Testis (tissue), 3 donors: ENCODE measurements around the gene TTC28. TPM values are rescaled to one million over a fixed set of nuclear protein-coding genes. Genes with fewer than 3 reads are reported as not detected.
A peak's percentile ranks its signal among the peaks of the same experiment; 100 is the strongest.
"Not testable (repeated sequence)": the region's sequence is repeated elsewhere in the genome, so short reads cannot be mapped to it uniquely, and the experiment has no call there.

ENCODE experiments used
- DNase-seq: peaks from one replicate; pipeline ENCODE4 v3.0.0-alpha.2; 2019
- H3K27ac ChIP-seq, 2 donors: fragments of 200-600 bp; sonication (generic); one replicate each; pipeline ENCODE4 v1.5.1; 2019
- H3K27me3 ChIP-seq: fragments of 200-600 bp; sonication (generic); one replicate; pipeline ENCODE4 v1.5.1; 2019
- H3K36me3 ChIP-seq: fragments of 200-600 bp; sonication (generic); one replicate; pipeline ENCODE4 v1.5.1; 2017; ENCODE audit warnings: low read depth; ENCODE audit errors: missing control alignments
- H3K4me1 ChIP-seq: fragments of 200-600 bp; sonication (generic); one replicate; pipeline ENCODE4 v1.5.1; 2019
- H3K4me3 ChIP-seq, 2 donors: fragments of 200-600 bp; sonication (generic); one replicate each; pipeline ENCODE4 v1.5.1; 2017 to 2019
- H3K9me3 ChIP-seq: fragments of 200-600 bp; sonication (generic); one replicate; pipeline ENCODE4 v1.5.1; 2017
- POLR2A ChIP-seq: fragments of 450-650 bp; IDR thresholded peaks from one replicate; pipeline ENCODE4 v1.6.1; 2017; ENCODE audit warnings: antibody characterized with exemption, mild to moderate bottlenecking, moderate library complexity
- WGBS, 2 donors: methylation state at CpG; one replicate each; pipeline ENCODE4 v1.1.5; 2018; 5-methylcytosine and 5-hydroxymethylcytosine counted together
- intact Hi-C: fragments of 100-400 bp; cut with DNase I; formaldehyde crosslinking; loops from one replicate; pipeline ENCODE4 v1.15.1; 2023; ENCODE audit warnings: low total_unique reads
- polyA plus RNA-seq: library from polyadenylated mRNA; stranded (reverse); fragments of 350-450 nt; fragmentation: Illumina TruSeq; extraction: RNeasy Lipid Tissue Mini Kit (QIAGEN cat#74804); gene quantifications from one replicate; pipeline ENCODE4 v1.2.3, GENCODE V29; 2014; ENCODE audit warnings: low read depth, low replicate concordance; ENCODE audit not compliant: insufficient read depth
- total RNA-seq, 2 donors: library from RNA; depleted of rRNA; stranded (reverse); fragments of >200 nt; gene quantifications; one replicate each; pipeline ENCODE4 v1.2.3, GENCODE V29; 2016
- TF ChIP-seq, protein P1 (sequence below), 3 experiments: fragments of 450-650 bp in 2 of 3; fragments of 200-600 bp in 1 of 3; sonication (generic) in 1 of 3; IDR thresholded peaks; one replicate each; pipeline ENCODE4 v1.5.1; 2016 to 2019; ENCODE audit warnings: antibody characterized with exemption in 3 of 3, mild to moderate bottlenecking in 2 of 3, moderate library complexity in 1 of 3

TTC28 gene
- total and polyA plus RNA-seq, 3 donors from 2014 or later: 29.4 to 121 (median 75.5) TPM

DNA sequence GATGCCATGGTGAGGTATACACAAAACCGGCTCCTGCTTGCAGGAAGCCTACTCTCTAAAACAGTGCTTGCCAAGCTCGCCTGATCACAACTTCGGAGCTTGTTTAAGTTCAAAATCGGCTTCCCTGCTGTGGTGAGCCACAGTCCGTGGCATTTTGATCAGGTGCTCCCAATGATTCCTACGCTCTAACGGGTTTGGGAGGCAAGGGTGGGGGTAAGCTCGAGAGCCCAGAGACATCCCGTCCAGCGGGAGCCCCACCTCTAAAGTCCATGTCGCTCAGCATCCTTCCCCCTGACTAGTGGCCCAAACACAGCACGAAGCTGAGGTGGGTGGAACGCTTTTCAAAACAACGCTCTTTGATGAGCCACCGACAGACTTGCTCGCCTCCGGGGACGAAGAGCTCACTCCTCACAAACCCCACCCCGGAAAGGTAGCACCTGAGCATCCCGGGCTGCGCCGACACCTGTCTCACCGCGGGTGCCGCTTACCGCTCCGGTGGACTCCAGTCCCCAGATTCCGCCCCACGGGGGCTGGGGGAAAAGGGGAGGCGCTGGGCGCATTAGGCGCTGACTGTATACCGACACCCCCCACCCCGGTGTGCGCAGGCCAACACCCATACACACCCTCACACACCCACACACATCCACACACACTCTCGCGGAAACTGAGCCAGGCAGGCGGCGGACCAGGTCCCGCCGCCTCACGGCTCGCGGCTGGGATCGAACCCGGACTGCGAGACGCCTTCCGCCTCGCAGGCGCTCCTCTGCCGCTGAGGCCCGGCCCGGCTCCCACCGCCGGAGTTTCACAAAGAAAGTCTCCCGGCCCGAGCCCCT, 646 bp downstream of the TTC28 start:
- DNase-seq: peak; percentile 38
- H3K4me1 ChIP-seq, H3K9me3 ChIP-seq, intact Hi-C loops, H3K27me3 ChIP-seq, H3K36me3 ChIP-seq: not testable (repeated sequence)
- Histone ChIP-seq H3K4me3 (peak overlapping the region; percentile 93 to 95), H3K27ac (peak overlapping the region; percentile 86 to 88)
- 6 to 27% methylated on average over 4 to 57 of the region's 58 CpGs for WGBS, 2 donors

DNA sequence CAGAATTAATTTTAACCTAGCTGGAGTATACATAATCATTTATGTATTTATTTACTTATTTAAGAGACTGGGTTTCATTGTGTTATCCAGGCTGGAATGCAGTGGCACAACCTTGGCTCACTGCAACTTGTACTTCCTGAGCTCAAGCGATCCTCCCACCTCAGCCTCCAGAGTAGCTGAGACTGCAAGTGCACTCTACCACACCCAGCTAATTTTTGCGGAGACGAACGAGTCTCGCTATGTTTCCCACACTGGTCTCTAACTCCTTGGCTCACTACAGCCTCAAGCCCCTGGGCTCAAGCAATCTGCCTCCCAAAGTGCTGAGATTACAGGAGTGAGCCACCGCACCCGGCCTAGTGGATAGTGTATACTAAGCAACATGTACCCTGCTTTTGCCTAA, 1.5 kb downstream of the TTC28 start:
- H3K4me1 ChIP-seq, intact Hi-C loops, H3K36me3 ChIP-seq, H3K27me3 ChIP-seq, H3K27ac ChIP-seq, H3K9me3 ChIP-seq: not testable (repeated sequence)
- 23 to 30% methylated on average over 7 of the region's 7 CpGs for WGBS, 2 donors
- peak overlapping the region in 1 of 2 donors; percentile 93 for H3K4me3 ChIP-seq
- DNase-seq: peak; percentile 26

DNA sequence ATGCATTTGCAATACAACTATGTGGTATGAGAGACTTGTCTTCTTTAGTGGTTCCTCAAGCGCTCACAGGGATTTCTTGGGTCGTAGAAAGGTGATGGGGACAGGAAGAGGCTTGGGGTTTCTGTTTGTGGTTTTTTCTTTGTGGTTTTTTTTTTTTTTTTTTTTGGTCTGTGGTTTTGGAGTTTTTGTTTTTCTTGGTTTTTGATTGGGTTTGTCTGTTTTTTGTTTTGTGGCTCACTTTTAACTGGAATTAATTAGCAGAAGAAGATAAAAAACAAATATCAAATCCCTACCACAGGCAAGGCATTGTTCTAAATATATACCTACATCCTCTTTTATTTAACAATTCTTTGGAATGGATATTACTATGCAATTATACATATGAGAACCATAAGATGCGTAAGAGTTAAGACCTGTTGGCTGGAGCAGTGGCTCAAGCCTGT, 5.5 kb downstream of the TTC28 start:
- Histone ChIP-seq H3K9me3 (no peaks in the 10 kb centered on the region), H3K4me1 (no peaks in the 10 kb centered on the region), H3K4me3 (no peak overlapping the region), H3K27ac (no peak overlapping the region), H3K27me3 (no peaks in the 10 kb centered on the region), H3K36me3 (no peaks in the 10 kb centered on the region)
- intact Hi-C loops: no loop called here
- 68 to 83% methylated on average over 3 of the region's 3 CpGs for WGBS, 2 donors
- TF ChIP-seq, protein P1, sequence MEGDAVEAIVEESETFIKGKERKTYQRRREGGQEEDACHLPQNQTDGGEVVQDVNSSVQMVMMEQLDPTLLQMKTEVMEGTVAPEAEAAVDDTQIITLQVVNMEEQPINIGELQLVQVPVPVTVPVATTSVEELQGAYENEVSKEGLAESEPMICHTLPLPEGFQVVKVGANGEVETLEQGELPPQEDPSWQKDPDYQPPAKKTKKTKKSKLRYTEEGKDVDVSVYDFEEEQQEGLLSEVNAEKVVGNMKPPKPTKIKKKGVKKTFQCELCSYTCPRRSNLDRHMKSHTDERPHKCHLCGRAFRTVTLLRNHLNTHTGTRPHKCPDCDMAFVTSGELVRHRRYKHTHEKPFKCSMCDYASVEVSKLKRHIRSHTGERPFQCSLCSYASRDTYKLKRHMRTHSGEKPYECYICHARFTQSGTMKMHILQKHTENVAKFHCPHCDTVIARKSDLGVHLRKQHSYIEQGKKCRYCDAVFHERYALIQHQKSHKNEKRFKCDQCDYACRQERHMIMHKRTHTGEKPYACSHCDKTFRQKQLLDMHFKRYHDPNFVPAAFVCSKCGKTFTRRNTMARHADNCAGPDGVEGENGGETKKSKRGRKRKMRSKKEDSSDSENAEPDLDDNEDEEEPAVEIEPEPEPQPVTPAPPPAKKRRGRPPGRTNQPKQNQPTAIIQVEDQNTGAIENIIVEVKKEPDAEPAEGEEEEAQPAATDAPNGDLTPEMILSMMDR (IDR thresholded peaks at IDR 0.05): no peak
- no peak for TF ChIP-seq POLR2A
- DNase-seq: no peak

DNA sequence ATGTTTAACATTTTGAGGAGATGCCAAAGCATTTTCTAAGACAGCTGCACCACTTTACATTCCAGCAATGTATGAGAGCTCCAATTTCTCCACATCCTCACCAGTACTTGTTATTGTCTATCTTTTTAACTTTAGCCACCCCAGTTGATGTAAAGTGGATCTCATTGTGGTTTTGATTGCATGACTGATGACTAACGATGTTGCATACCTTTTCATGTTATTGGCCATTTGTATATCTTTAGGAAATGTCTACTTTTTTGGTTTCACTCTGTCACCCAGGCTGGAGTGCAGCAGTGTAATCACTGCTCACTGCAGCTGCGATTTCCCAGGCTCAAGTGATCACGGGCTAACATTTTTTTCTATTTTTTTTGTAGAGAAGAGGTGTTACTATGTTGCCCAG, 8.9 kb downstream of the TTC28 start:
- TF ChIP-seq, protein P1 (IDR thresholded peaks at IDR 0.05): no peak
- TF ChIP-seq POLR2A: no peak
- Histone ChIP-seq H3K36me3 (no peaks in the 10 kb centered on the region), H3K4me1 (no peaks in the 10 kb centered on the region), H3K27ac (no peak overlapping the region), H3K9me3 (no peaks in the 10 kb centered on the region), H3K4me3 (no peak overlapping the region), H3K27me3 (no peaks in the 10 kb centered on the region)
- DNase-seq: no peak
- intact Hi-C loops: no loop called here
- WGBS, 2 donors: 82 to 92% methylated on average over 3 of the region's 3 CpGs

DNA sequence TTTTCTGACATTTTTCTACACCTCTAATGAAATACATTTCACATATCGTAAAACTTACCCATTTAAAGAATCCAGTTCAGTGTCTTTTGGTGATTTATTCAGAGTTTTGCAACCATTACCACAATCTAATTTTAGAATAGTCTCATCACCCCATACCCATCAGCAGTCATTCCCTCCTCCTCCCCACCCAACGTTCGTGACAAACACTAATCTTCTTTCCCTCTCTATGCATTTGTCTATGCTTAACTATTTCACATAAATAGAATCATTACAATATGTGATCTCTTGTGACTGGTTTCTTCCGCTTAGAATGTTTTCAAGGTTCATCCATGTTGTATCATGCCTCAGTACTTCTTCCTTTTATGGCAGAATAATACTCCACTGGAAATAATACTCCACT, 9.5 kb downstream of the TTC28 start:
- intact Hi-C loops: no loop called here
- TF ChIP-seq, protein P1 (IDR thresholded peaks at IDR 0.05): no peak
- no peak for TF ChIP-seq POLR2A

DNA sequence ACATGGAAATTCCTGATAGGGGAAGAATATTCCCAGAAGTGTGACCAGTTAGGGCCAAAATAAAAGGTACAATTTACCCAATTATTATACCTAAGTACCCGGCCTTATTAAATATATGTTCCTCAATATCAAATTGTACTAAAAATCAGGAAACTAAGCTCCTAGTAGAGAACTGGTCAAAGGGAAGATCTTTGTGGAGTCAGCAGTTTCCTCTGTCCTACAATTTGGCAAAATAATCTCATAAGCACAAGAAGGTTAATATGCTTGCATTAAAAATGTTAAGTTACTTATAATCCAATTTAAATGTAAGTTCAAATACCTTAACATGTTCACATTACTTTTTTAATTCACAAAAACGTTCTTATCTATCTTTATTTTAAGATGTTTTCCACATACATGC, 10.3 kb downstream of the TTC28 start:
- no peak overlapping the region for H3K27ac ChIP-seq
- H3K27me3 ChIP-seq: no peaks in the 10 kb centered on the region
- WGBS, 2 donors: 65 to 70% methylated on average over 2 of the region's 2 CpGs
- DNase-seq: no peak
- TF ChIP-seq, protein P1 (IDR thresholded peaks at IDR 0.05): no peak
- no peak for TF ChIP-seq POLR2A
- H3K4me3 ChIP-seq: no peak overlapping the region
- H3K36me3 ChIP-seq: no peaks in the 10 kb centered on the region
- intact Hi-C loops: no loop called here
- no peaks in the 10 kb centered on the region for H3K4me1 ChIP-seq
- H3K9me3 ChIP-seq: no peaks in the 10 kb centered on the region

More for the DNA sequence above, 9.5 kb downstream of the TTC28 start:
- WGBS, 2 donors: 85 to 92% methylated on average over 4 of the region's 4 CpGs
- Histone ChIP-seq H3K9me3 (no peaks in the 10 kb centered on the region), H3K27ac (no peak overlapping the region), H3K27me3 (no peaks in the 10 kb centered on the region), H3K4me1 (no peaks in the 10 kb centered on the region), H3K36me3 (no peaks in the 10 kb centered on the region), H3K4me3 (no peak overlapping the region)
- DNase-seq: no peak

DNA sequence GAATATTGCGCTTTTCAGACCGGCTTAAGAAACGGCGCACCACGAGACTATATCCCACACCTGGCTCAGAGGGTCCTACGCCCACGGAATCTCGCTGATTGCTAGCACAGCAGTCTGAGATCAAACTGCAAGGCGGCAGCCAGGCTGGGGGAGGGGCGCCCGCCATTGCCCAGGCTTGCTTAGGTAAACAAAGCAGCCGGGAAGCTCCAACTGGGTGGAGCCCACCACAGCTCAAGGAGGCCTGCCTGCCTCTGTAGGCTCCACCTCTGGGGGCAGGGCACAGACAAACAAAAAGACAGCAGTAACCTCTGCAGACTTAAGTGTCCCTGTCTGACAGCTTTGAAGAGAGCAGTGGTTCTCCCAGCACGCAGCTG, 16.1 kb downstream of the TTC28 start:
- DNase-seq, H3K27me3 ChIP-seq, H3K9me3 ChIP-seq, H3K4me3 ChIP-seq, H3K4me1 ChIP-seq, intact Hi-C loops, H3K36me3 ChIP-seq, H3K27ac ChIP-seq: not testable (repeated sequence)
- WGBS, 2 donors: no CpG with 5 or more reads among the region's 13 CpGs
